ENCODE data around the gene MCU.
"Not testable (repeated sequence)": the region's sequence is repeated elsewhere in the genome, so short reads cannot be mapped to it uniquely, and the experiment has no call there.

MCU gene

GRCh38 chr10:72913287-72913686 is 221.3 kb downstream of the MCU start:
- no peak for DNase-seq

- DNase-seq = not testable (repeated sequence)
Observed at GRCh38 chr10:72917201-72917600, 225.3 kb downstream of the MCU start.

- not testable (repeated sequence) for DNase-seq
Observed at GRCh38 chr10:72917803-72918332, 225.9 kb downstream of the MCU start.

GRCh38 chr10:72918352-72918751 is 226.4 kb downstream of the MCU start:
- DNase-seq = no peak

GRCh38 chr10:72921147-72921683 is 229.3 kb downstream of the MCU start:
- not testable (repeated sequence) for DNase-seq

- DNase-seq = no peak
Observed at GRCh38 chr10:72924351-72924750, 232.4 kb downstream of the MCU start.

- no peak for DNase-seq
Observed at GRCh38 chr10:72925951-72926465, 234.1 kb downstream of the MCU start.

GRCh38 chr10:72927485-72927884 is 235.5 kb downstream of the MCU start:
- DNase-seq = no peak

- no peak for DNase-seq
Observed at GRCh38 chr10:72928798-72929197, 236.9 kb downstream of the MCU start.

- no peak for DNase-seq
Observed at GRCh38 chr10:72930276-72930675, 238.3 kb downstream of the MCU start.

- DNase-seq = no peak
Observed at GRCh38 chr10:72932259-72933015, 240.5 kb downstream of the MCU start.

- DNase-seq = no peak
Observed at GRCh38 chr10:72935361-72935760, 243.4 kb downstream of the MCU start.

Measured in DMS153 (cell line).